Neural progenitor cell (in vitro differentiated cells): Measurements from ENCODE around the gene CHST8.

ENCODE experiments used
- CTCF ChIP-seq: fragments of 200-600 bp; sonication (generic); IDR thresholded peaks from 2 replicates; pipeline ENCODE4 v1.5.1; 2017; ENCODE audit warnings: antibody characterized with exemption, mild to moderate bottlenecking
- EZH2 ChIP-seq: fragments of 200-600 bp; sonication (generic); IDR thresholded peaks from 2 replicates; pipeline ENCODE4 v1.6.1; 2017; ENCODE audit warnings: antibody characterized with exemption, mild to moderate bottlenecking, moderate library complexity
- EZH2phosphoT487 ChIP-seq: fragments of 200-600 bp; sonication (generic); IDR thresholded peaks from 2 replicates; pipeline ENCODE4 v1.6.1; 2017; ENCODE audit warnings: antibody characterized with exemption

DNA sequence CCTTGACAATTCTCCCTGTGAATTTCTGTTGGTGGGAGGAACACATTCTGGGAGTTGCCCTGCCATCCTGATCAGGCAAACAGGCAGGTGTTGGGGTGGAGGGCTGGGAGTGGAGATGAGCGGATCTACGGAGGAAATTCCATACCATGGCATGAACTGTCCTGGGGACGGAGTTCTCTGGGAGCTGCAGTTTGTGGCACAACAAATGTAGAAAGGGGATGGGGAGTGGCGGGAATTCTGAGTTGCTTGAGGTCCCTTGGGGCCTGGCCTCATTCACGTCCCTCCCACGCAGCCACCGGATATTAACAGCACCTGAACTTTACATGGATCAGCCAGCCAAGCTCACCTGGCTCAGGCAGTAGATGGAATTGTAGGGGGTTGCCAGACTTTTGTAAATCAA lies 70.0 kb downstream of the CHST8 start:
- TF ChIP-seq CTCF = no peak
- no peak for TF ChIP-seq EZH2
- TF ChIP-seq EZH2phosphoT487 = no peak
